ENCODE measurements around the gene ZDHHC5. TPM values are rescaled to one million over a fixed set of nuclear protein-coding genes. Genes with fewer than 3 reads are reported as not detected.

The ZDHHC5 gene
- total and polyA plus RNA-seq, 2 of the 13 experiments (the other 11 are each of a cell fraction or from before 2014, with no cell fraction given), result 26.6 to 34.0 TPM

DNA sequence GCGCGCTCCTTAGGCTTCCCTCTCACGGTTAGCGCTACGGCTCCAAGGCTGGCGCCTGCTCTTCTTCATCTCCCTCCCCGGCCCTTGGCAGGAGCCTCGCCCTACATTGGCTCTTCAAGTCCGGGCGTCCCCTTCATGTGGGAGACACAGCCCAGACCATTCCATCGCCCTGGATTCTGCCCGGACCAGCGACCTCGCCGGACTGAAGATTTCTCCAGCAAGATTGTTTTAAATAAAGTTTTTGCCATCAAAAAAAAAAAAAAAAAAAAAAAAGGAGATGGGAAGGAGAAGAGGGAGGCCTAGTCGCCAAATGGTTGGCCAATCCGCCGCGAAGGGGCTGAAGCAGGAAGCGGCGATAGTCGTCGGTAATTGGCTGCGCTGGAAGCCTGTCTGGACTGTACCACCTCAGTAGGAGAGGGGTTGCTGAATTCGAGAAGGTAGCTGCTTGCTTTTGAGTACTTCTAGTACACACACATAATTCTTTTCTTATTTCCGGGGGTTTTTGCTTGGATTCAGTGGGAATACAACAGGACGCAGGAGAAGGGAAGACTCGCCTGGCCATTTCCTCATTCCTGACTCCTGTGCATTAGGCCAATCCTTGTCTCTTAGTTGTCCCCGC lies 688 bp upstream of the ZDHHC5 start (continued):
- no peak; the same call in 1 of the 2 replicates for TF ChIP-seq ISX (CRISPR knock-in tag; conservative IDR thresholded peaks at IDR 0.05)
- 0 out of 2 replicates have a peak, but pooled peaks have one; percentile 32 for TF ChIP-seq CC2D1A (CRISPR knock-in tag; IDR thresholded peaks at IDR 0.05)
- peak; percentile 43; the same call in 1 of the 2 replicates for TF ChIP-seq CEBPB (IDR thresholded peaks at IDR 0.05; ENCODE audit: borderline replicate concordance, low read depth, low read length)
- TF ChIP-seq, protein P1, sequence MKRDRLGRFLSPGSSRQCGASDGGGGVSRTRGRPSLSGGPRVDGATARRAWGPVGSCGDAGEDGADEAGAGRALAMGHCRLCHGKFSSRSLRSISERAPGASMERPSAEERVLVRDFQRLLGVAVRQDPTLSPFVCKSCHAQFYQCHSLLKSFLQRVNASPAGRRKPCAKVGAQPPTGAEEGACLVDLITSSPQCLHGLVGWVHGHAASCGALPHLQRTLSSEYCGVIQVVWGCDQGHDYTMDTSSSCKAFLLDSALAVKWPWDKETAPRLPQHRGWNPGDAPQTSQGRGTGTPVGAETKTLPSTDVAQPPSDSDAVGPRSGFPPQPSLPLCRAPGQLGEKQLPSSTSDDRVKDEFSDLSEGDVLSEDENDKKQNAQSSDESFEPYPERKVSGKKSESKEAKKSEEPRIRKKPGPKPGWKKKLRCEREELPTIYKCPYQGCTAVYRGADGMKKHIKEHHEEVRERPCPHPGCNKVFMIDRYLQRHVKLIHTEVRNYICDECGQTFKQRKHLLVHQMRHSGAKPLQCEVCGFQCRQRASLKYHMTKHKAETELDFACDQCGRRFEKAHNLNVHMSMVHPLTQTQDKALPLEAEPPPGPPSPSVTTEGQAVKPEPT (CRISPR knock-in tag; IDR thresholded peaks at IDR 0.05; ENCODE audit: low read depth), result no peak
- TF ChIP-seq, protein P2, sequence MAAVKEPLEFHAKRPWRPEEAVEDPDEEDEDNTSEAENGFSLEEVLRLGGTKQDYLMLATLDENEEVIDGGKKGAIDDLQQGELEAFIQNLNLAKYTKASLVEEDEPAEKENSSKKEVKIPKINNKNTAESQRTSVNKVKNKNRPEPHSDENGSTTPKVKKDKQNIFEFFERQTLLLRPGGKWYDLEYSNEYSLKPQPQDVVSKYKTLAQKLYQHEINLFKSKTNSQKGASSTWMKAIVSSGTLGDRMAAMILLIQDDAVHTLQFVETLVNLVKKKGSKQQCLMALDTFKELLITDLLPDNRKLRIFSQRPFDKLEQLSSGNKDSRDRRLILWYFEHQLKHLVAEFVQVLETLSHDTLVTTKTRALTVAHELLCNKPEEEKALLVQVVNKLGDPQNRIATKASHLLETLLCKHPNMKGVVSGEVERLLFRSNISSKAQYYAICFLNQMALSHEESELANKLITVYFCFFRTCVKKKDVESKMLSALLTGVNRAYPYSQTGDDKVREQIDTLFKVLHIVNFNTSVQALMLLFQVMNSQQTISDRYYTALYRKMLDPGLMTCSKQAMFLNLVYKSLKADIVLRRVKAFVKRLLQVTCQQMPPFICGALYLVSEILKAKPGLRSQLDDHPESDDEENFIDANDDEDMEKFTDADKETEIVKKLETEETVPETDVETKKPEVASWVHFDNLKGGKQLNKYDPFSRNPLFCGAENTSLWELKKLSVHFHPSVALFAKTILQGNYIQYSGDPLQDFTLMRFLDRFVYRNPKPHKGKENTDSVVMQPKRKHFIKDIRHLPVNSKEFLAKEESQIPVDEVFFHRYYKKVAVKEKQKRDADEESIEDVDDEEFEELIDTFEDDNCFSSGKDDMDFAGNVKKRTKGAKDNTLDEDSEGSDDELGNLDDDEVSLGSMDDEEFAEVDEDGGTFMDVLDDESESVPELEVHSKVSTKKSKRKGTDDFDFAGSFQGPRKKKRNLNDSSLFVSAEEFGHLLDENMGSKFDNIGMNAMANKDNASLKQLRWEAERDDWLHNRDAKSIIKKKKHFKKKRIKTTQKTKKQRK (IDR thresholded peaks at IDR 0.05; ENCODE audit: low read length), result no peak
- no peak for TF ChIP-seq HIVEP1 (CRISPR knock-in tag; IDR thresholded peaks at IDR 0.05)
- TF ChIP-seq SOX5 (CRISPR knock-in tag; IDR thresholded peaks at IDR 0.05; ENCODE audit: borderline replicate concordance), result no peak
- no peak for TF ChIP-seq SP1 (IDR thresholded peaks at IDR 0.05)
- no peak; the same call in 1 of the 2 replicates for TF ChIP-seq SP1 (CRISPR knock-in tag; IDR thresholded peaks at IDR 0.05)
- TF ChIP-seq ZNF451 (CRISPR knock-in tag; IDR thresholded peaks at IDR 0.05), result no peak
- no peak for TF ChIP-seq SYNCRIP (IDR thresholded peaks at IDR 0.05; ENCODE audit: insufficient read depth, low read depth, low read length)
- peak; percentile 63; the same call in 1 of the 2 replicates for TF ChIP-seq GABPB1 (CRISPR knock-in tag; IDR thresholded peaks at IDR 0.05)
- peak; percentile 43 for TF ChIP-seq CEBPG (CRISPR knock-in tag; IDR thresholded peaks at IDR 0.05)
- peak; percentile 36; the same call in 1 of the 2 replicates for TF ChIP-seq TGIF2 (CRISPR knock-in tag; IDR thresholded peaks at IDR 0.05)
- TF ChIP-seq, protein P3, sequence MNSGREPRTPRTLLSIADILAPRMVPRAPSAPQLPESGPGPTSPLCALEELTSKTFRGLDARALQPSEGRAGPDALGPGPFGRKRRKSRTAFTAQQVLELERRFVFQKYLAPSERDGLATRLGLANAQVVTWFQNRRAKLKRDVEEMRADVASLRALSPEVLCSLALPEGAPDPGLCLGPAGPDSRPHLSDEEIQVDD (CRISPR knock-in tag; IDR thresholded peaks at IDR 0.05; ENCODE audit: borderline replicate concordance), result 0 out of 2 replicates have a peak, but pooled peaks have one; percentile 42
- TF ChIP-seq BRCA1 (CRISPR knock-in tag; IDR thresholded peaks at IDR 0.05), result peak; percentile 87; the same call in 1 of the 2 replicates
- peak; percentile 22; the same call in 1 of the 2 replicates for TF ChIP-seq ZNF350 (CRISPR knock-in tag; IDR thresholded peaks at IDR 0.05; ENCODE audit: borderline replicate concordance, low read depth)
- TF ChIP-seq DMAP1 (CRISPR knock-in tag; IDR thresholded peaks at IDR 0.05), result peak; percentile 74; the same call in 1 of the 2 replicates
- TF ChIP-seq ATF1 (CRISPR knock-in tag; IDR thresholded peaks at IDR 0.05), result peak; percentile 62; the same call in 1 of the 2 replicates
- TF ChIP-seq TP53 (CRISPR knock-in tag; conservative IDR thresholded peaks at IDR 0.05), result peak; percentile 75; the same call in 1 of the 2 replicates
- TF ChIP-seq BHLHE40 (IDR thresholded peaks at IDR 0.05; ENCODE audit: low read length), result peak; percentile 88
- TF ChIP-seq ZMYM2 (CRISPR knock-in tag; IDR thresholded peaks at IDR 0.05), result no peak
- peak; percentile 91 for TF ChIP-seq ELF3 (CRISPR knock-in tag; IDR thresholded peaks at IDR 0.05)
- no peak for TF ChIP-seq ZNF589 (CRISPR knock-in tag; conservative IDR thresholded peaks at IDR 0.05)
- TF ChIP-seq, protein P4, sequence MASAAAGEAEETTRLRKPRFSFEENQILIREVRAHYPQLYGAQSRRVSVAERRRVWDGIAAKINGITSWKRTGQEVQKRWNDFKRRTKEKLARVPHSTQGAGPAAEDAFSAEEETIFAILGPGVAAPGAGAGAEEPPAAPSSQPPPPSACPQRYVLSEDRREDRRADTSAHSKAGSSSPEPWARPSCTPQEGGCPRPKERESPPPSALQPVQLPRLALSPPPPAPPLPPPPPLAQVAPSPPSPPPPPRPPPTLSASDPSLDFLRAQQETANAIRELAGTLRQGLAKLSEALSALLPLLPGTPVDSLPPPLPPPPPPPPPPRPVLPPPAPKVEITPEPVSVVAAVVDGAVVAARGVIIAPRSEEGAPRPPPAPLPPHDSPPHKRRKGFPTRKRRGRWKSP (CRISPR knock-in tag; IDR thresholded peaks at IDR 0.05), result peak; percentile 35; the same call in 1 of the 2 replicates
- TF ChIP-seq ZNF780A (CRISPR knock-in tag; IDR thresholded peaks at IDR 0.05), result no peak
- TF ChIP-seq ZKSCAN1 (IDR thresholded peaks at IDR 0.05; ENCODE audit: low read length), result 0 out of 2 replicates have a peak, but pooled peaks have one; percentile 76
